VCaP (cell line): ENCODE measurements around the gene SMPD3.
"Not testable (repeated sequence)": the region's sequence is repeated elsewhere in the genome, so short reads cannot be mapped to it uniquely, and the experiment has no call there.

Experiments
- H3K27ac ChIP-seq: fragments of 450-650 bp; 2 replicates; pipeline ENCODE4 v1.5.1; 2017
- TF ChIP-seq, protein P1 (sequence below): fragments of 450-650 bp; conservative IDR thresholded peaks from 2 replicates; pipeline ENCODE4 v1.5.1; 2017; ENCODE audit warnings: mild to moderate bottlenecking, moderate library complexity

The SMPD3 gene

DNA sequence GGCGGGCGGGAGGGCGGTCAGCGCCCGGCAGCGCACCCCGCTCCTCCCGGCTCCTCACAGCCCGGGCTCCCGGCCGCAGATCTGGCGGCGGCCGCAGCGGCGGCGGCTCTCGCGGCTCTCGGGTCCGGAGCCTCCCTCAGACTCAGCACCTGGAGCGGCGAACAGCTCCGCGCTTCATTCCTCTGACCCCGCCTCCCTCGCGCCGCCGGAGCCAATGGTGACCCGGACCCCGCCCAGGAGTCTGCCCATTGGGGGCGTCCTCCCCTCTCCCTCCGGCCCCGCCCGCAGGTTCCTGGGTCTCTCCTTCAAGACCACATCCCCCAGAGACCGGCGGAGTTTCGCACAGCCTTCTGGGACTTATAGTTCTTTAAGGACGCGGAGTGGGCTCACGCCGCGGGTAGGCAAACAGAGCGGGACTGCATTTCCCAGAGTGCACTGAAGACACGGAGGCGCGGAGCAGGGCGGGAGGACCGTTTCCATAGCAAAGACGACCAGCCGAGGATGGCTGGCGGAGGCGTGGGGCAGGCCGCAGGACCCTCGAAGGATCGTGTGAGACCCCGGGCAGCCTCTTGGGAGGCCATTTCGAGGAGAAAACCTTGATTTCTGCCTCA, at the start of gene SMPD3:
Gene SMPD3, minus strand, starts transcription at position 149 of the 611 bp plus-strand sequence. CDS start 76,327 bp downstream, outside the sequence.
- TF ChIP-seq, protein P1, sequence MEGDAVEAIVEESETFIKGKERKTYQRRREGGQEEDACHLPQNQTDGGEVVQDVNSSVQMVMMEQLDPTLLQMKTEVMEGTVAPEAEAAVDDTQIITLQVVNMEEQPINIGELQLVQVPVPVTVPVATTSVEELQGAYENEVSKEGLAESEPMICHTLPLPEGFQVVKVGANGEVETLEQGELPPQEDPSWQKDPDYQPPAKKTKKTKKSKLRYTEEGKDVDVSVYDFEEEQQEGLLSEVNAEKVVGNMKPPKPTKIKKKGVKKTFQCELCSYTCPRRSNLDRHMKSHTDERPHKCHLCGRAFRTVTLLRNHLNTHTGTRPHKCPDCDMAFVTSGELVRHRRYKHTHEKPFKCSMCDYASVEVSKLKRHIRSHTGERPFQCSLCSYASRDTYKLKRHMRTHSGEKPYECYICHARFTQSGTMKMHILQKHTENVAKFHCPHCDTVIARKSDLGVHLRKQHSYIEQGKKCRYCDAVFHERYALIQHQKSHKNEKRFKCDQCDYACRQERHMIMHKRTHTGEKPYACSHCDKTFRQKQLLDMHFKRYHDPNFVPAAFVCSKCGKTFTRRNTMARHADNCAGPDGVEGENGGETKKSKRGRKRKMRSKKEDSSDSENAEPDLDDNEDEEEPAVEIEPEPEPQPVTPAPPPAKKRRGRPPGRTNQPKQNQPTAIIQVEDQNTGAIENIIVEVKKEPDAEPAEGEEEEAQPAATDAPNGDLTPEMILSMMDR = no peak

DNA sequence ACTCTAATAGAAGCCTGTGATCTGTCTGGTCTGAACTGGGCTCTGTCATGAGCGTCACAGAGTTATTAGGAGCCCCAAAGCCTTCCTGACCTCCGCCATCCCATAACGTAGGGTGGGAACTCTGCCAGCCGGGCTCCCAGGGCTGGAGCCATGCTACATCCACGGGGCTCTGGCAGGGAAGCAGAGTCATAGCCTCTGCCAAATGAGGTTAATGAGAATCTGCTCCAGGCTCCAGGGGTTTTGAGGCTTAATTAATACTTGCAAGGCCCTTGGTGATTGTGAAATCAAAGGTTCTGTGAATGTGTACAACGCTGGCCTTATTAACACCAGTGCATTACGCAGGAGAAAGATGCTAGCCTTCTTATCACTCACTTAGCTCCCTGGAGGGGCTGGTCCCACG, 48.4 kb upstream of the SMPD3 start:
- TF ChIP-seq, protein P1 = no peak
- H3K27ac ChIP-seq = no peak overlapping the region

More for the DNA sequence above, at the start of gene SMPD3:
- H3K27ac ChIP-seq = peak within 1 kb of the TSS; percentile 60

DNA sequence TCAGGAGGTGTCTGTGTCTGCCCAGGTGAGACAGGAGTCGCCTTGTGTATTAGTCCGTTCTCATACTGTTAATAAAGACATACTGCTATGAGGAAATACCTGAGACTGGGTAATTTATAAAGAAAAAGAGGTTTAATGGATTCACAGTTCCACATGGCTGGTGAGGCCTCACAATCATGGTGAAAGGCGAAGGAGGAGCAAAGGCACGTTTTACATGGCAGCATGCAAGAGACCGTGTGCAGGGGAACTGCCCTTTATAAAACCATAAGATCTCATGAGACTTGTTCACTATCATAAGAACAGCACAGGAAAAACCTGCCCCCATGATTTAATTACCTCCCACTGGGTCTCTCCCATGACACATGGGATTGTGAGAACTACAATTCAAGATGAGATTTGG, 46.0 kb upstream of the SMPD3 start:
- H3K27ac ChIP-seq = not testable (repeated sequence)

DNA sequence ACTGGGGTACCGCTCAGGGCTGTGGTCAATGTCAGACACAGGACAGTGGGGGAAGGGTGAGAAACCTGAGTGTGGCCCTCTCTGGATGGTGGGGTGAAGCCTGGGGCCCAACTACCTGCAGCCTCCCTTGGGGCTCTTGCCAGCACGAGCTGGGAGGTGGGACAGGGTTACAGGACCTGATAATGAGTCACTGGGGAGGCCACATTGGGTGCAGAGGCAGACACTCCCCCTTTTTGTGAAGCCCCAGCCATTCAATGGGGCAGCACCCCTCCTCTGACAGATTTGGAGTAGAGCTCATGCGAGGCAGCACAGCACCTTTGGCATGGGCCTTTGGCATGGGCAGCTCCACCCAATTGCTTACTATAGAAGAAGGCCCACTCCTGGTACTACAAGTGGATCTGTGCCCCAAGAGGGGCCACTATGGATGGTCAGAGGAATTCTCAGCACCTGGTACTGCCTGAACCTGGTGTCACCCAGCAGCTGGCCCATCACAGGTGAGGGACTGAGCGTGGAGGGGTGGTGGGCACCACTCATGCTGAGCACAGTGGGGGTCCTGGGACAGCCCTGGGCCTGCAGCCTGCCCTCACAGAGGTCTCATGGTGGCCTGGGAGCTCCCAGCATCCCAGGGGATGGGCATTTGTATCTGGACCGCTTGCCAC, 45.2 kb upstream of the SMPD3 start:
- TF ChIP-seq, protein P1 = no peak
- no peak overlapping the region for H3K27ac ChIP-seq

DNA sequence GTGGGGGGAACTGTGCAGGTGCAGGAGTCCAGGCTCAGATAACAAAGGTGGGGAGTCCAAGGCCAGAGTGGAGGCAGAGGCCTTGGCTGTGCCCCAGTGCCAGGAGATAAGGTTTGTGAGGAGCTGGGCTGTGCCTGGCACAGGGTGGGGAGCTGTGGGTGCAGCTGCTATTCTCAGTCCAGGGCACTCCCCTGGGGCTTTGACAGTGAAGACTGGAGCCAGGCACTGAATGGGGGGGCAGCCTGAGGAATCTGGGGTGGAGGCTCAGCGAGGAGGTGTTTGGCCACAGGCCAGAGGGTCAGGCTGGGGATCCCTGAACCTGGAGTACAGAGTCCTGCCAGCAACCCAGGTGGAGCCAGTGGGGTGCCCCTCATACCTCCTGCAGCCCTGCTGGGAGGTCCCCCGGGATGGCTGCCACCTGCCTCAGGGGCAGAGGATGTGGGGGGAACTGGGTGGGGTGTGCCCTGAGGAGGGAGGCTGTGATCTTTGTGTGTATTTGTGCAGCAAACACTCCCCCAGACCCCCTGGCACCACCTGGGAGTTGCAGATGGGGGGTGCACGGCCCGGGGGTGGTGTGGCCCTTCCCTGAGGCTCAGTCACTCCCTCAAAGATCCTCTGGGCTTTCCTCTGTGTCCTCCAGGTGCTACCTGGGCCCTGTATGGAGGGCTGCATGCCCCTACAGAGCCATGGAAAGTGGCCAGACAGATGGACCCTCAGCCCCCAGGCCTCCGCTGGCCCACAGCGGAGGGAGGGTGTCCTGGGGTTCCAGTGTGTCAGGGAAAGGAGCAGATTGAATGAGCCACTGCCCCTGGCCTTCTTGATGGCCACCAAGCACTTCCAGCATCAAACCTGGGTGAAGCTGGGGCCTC, 44.5 kb upstream of the SMPD3 start:
- TF ChIP-seq, protein P1 = no peak
- H3K27ac ChIP-seq = no peak overlapping the region; the same call in 1 of the 2 replicates

DNA sequence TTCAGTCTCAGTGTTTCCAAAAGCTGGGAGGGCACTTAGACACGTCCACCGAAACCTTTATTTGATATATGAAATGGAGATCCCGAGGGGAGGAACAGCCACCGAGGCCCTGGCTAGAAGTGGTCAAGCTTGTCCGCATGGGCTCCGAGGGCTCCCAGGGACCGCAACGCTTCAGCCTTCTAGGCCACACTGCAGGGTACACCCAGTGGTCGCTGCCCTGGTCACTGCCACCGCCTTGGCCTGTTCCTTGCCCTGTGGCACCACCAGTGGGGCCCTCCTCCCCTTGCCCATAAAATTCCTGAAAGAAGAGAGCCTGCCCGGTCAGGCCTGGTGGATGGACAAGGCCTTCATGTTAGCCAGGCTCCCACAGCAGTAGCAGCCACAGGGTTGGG, 43.8 kb upstream of the SMPD3 start:
- TF ChIP-seq, protein P1 = no peak
- H3K27ac ChIP-seq = no peak overlapping the region; the same call in 1 of the 2 replicates

DNA sequence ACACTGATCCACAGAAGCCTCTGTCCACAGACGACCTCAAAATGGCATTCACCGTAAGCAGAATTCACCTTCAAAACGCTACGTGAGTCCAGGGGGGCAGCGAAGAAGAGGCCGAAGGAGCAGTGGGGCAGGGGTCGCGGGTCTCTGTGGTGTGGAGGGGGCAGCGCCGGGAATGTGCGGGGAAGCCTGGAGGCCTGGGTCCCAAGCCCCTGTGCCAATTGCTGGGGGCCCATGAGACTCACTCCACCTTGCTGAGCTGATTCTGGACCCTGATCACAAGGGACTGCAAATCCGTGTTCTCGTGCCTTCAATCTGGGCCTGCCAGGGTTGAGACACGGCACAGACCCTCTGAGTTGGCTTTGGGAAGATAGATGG, 43.3 kb upstream of the SMPD3 start:
- TF ChIP-seq, protein P1 = no peak
- peak overlapping the region; percentile 45 for H3K27ac ChIP-seq
